Breast epithelium (tissue), 4 donors: ENCODE results near the gene XKR7. TPM values are rescaled to one million over a fixed set of nuclear protein-coding genes. Genes with fewer than 3 reads are reported as not detected.

Source experiments
- DNase-seq, 2 donors: peaks; one replicate each; pipeline ENCODE4 v3.0.0-alpha.2; 2019; ENCODE audit warnings: low spot score in 2 of 2
- H3K27ac ChIP-seq, 2 donors: fragments of 200-600 bp; sonication (generic) in 1 of 2; one replicate each; pipeline ENCODE4 v1.5.1; 2016 to 2019; ENCODE audit warnings: mild to moderate bottlenecking in 1 of 2
- H3K27me3 ChIP-seq, 2 donors: fragments of 200-600 bp; sonication (generic) in 1 of 2; one replicate each; pipeline versions ENCODE4 v1.5.1 to v1.6.0; 2017 to 2019; ENCODE audit warnings: control low read depth in 1 of 2, mild to moderate bottlenecking in 1 of 2
- H3K36me3 ChIP-seq: fragments of 200-600 bp; one replicate; pipeline ENCODE4 v1.5.1; 2019
- H3K4me1 ChIP-seq, 2 donors: fragments of 200-600 bp; sonication (generic); one replicate each; pipeline ENCODE4 v1.5.1; 2016 to 2019; ENCODE audit warnings: control low read depth in 1 of 2
- H3K4me3 ChIP-seq, 3 donors: fragments of 200-600 bp; sonication (generic); 1 replicate in 2 of 3; 2 replicates in 1 of 3; pipeline ENCODE4 v1.5.1; 2016 to 2019; ENCODE audit warnings: mild to moderate bottlenecking in 3 of 3, moderate library complexity in 2 of 3
- H3K9me3 ChIP-seq, 2 donors: fragments of 200-600 bp; sonication (generic) in 1 of 2; one replicate each; pipeline ENCODE4 v1.5.1; 2016 to 2019; ENCODE audit warnings: control low read depth in 1 of 2
- CTCF ChIP-seq, 3 donors: fragments of 450-650 bp; IDR thresholded peaks; one replicate each; pipeline ENCODE4 v1.5.1; 2016 to 2017; ENCODE audit warnings: antibody characterized with exemption in 3 of 3, mild to moderate bottlenecking in 3 of 3, moderate library complexity in 3 of 3
- POLR2A ChIP-seq: fragments of 450-650 bp; IDR thresholded peaks from one replicate; pipeline ENCODE4 v1.6.1; 2016; ENCODE audit warnings: antibody characterized with exemption, mild to moderate bottlenecking, moderate library complexity
- POLR2AphosphoS5 ChIP-seq, 3 donors: sonication (generic); formaldehyde crosslinking; IDR thresholded peaks; one replicate each; pipeline ENCODE4 v1.6.1; 2017; ENCODE audit warnings: antibody characterized with exemption in 3 of 3
- intact Hi-C: fragments of 100-400 bp; cut with DNase I; formaldehyde crosslinking; loops from one replicate; pipeline ENCODE4 v1.15.1; 2023; ENCODE audit warnings: low total_unique reads
- total RNA-seq, 3 donors: library from RNA; depleted of rRNA; stranded (reverse); fragments of >200 nt; gene quantifications; one replicate each; pipeline ENCODE4 v1.1.0, GENCODE V29; 2016

Gene XKR7
- total RNA-seq, 3 donors from 2014 or later = not detected

GRCh38 chr20:31989030-31989645, 21.2 kb downstream of the XKR7 start:
- H3K4me1 ChIP-seq = no peaks in the 10 kb centered on the region
- DNase-seq = no peak
- no peaks in the 10 kb centered on the region for H3K9me3 ChIP-seq
- no peak overlapping the region for H3K4me3 ChIP-seq
- H3K27me3 ChIP-seq = peaks cover 0 to 11% of the 10 kb centered on the region in 2 donors
- intact Hi-C loops = no loop called here
- H3K36me3 ChIP-seq = no peaks in the 10 kb centered on the region
- TF ChIP-seq CTCF (IDR thresholded peaks at IDR 0.05) (no peak), POLR2A (no peak), POLR2AphosphoS5 (IDR thresholded peaks at IDR 0.05) (no peak)
- H3K27ac ChIP-seq = no peak overlapping the region

GRCh38 chr20:31990641-31991338, 22.8 kb downstream of the XKR7 start:
- DNase-seq = no peak
- no peaks in the 10 kb centered on the region for H3K36me3 ChIP-seq
- no peaks in the 10 kb centered on the region for H3K4me1 ChIP-seq
- H3K27ac ChIP-seq = no peak overlapping the region
- H3K4me3 ChIP-seq = no peak overlapping the region
- no peaks in the 10 kb centered on the region for H3K9me3 ChIP-seq
- TF ChIP-seq CTCF (IDR thresholded peaks at IDR 0.05) (no peak), POLR2A (no peak), POLR2AphosphoS5 (IDR thresholded peaks at IDR 0.05) (no peak)
- peaks cover 0 to 27% of the 10 kb centered on the region in 2 donors for H3K27me3 ChIP-seq
- intact Hi-C loops = no loop called here

GRCh38 chr20:31991339-31991705, 23.4 kb downstream of the XKR7 start:
- Histone ChIP-seq H3K9me3 (no peaks in the 10 kb centered on the region), H3K27ac (no peak overlapping the region), H3K36me3 (no peaks in the 10 kb centered on the region), H3K4me3 (no peak overlapping the region), H3K4me1 (no peaks in the 10 kb centered on the region), H3K27me3 (peaks cover 0 to 32% of the 10 kb centered on the region in 2 donors)
- TF ChIP-seq POLR2A (no peak), POLR2AphosphoS5 (IDR thresholded peaks at IDR 0.05) (no peak), CTCF (IDR thresholded peaks at IDR 0.05) (no peak)
- DNase-seq = no peak
- intact Hi-C loops = no loop called here

- H3K4me1 ChIP-seq = no peaks in the 10 kb centered on the region
- intact Hi-C loops = no loop called here
- peaks cover 0 to 40% of the 10 kb centered on the region in 2 donors for H3K27me3 ChIP-seq
- no peak for DNase-seq
- H3K36me3 ChIP-seq = no peaks in the 10 kb centered on the region
- H3K4me3 ChIP-seq = no peak overlapping the region
- no peaks in the 10 kb centered on the region for H3K9me3 ChIP-seq
- TF ChIP-seq CTCF (IDR thresholded peaks at IDR 0.05) (no peak), POLR2A (no peak), POLR2AphosphoS5 (IDR thresholded peaks at IDR 0.05) (no peak)
- H3K27ac ChIP-seq = no peak overlapping the region
Observed at GRCh38 chr20:31992086-31992485, 24.1 kb downstream of the XKR7 start.

GRCh38 chr20:31996996-31997395, 29.0 kb downstream of the XKR7 start:
- no peaks in the 10 kb centered on the region for H3K9me3 ChIP-seq
- H3K4me1 ChIP-seq = no peaks in the 10 kb centered on the region
- intact Hi-C loops = no loop called here
- no peak overlapping the region for H3K4me3 ChIP-seq
- peaks cover 0 to 46% of the 10 kb centered on the region in 2 donors for H3K27me3 ChIP-seq
- H3K27ac ChIP-seq = no peak overlapping the region
- no peak for TF ChIP-seq CTCF (IDR thresholded peaks at IDR 0.05)
- TF ChIP-seq POLR2AphosphoS5 (IDR thresholded peaks at IDR 0.05) = no peak
- no peaks in the 10 kb centered on the region for H3K36me3 ChIP-seq
- no peak for DNase-seq
